ENCODE data around the gene KEL.
"Not testable (repeated sequence)": the region's sequence is repeated elsewhere in the genome, so short reads cannot be mapped to it uniquely, and the experiment has no call there.

Gene KEL

GRCh38 chr7:142984297-142984696, 22.1 kb upstream of the KEL start:
- Mint-ChIP-seq H3K27me3 (ENCODE audit: low read depth, poor library complexity) (peaks cover 27% of the 10 kb centered on the region), H3K36me3 (ENCODE audit: low read depth) (no peaks in the 10 kb centered on the region), H3K27ac (no peak overlapping the region), H3K4me3 (no peak overlapping the region), H3K9me3 (peaks cover 17% of the 10 kb centered on the region), H3K4me1 (no peaks in the 10 kb centered on the region)
- TF ChIP-seq CTCF (IDR thresholded peaks at IDR 0.05): no peak
- DNase-seq: no peak

- Mint-ChIP-seq H3K9me3 (peaks cover 22% of the 10 kb centered on the region), H3K4me1 (no peaks in the 10 kb centered on the region), H3K36me3 (ENCODE audit: low read depth) (no peaks in the 10 kb centered on the region), H3K27me3 (ENCODE audit: low read depth, poor library complexity) (peaks cover 23% of the 10 kb centered on the region), H3K27ac (no peak overlapping the region), H3K4me3 (no peak overlapping the region)
- DNase-seq: no peak
- TF ChIP-seq CTCF (IDR thresholded peaks at IDR 0.05): no peak
These were observed 21.7 kb upstream of the KEL start for GRCh38 chr7:142983825-142984224.

- not testable (repeated sequence) for H3K36me3 Mint-ChIP-seq (ENCODE audit: low read depth); H3K4me1 Mint-ChIP-seq; H3K4me3 Mint-ChIP-seq; DNase-seq; H3K27ac Mint-ChIP-seq
- Mint-ChIP-seq H3K9me3 (peaks cover 37% of the 10 kb centered on the region), H3K27me3 (ENCODE audit: low read depth, poor library complexity) (peaks cover 25% of the 10 kb centered on the region)
These were observed 16.2 kb upstream of the KEL start for GRCh38 chr7:142978402-142978801.

- Mint-ChIP-seq H3K36me3 (ENCODE audit: low read depth) (no peaks in the 10 kb centered on the region), H3K4me1 (peaks cover 12% of the 10 kb centered on the region), H3K4me3 (no peak overlapping the region), H3K9me3 (peaks cover 40% of the 10 kb centered on the region), H3K27me3 (ENCODE audit: low read depth, poor library complexity) (peaks cover 17% of the 10 kb centered on the region), H3K27ac (no peak overlapping the region)
- no peak for TF ChIP-seq CTCF (IDR thresholded peaks at IDR 0.05)
- no peak for DNase-seq
These were observed 12.5 kb upstream of the KEL start for GRCh38 chr7:142974626-142975025.

GRCh38 chr7:142969183-142969582, 7.0 kb upstream of the KEL start:
- peaks cover 13% of the 10 kb centered on the region for H3K4me1 Mint-ChIP-seq
- no peak for DNase-seq
- peaks cover 18% of the 10 kb centered on the region for H3K27me3 Mint-ChIP-seq (ENCODE audit: low read depth, poor library complexity)
- peaks cover 19% of the 10 kb centered on the region for H3K9me3 Mint-ChIP-seq
- no peak overlapping the region for H3K4me3 Mint-ChIP-seq
- TF ChIP-seq CTCF (IDR thresholded peaks at IDR 0.05): no peak
- no peak overlapping the region for H3K27ac Mint-ChIP-seq
- H3K36me3 Mint-ChIP-seq (ENCODE audit: low read depth): no peaks in the 10 kb centered on the region

GRCh38 chr7:142968229-142968628, 6.1 kb upstream of the KEL start:
- no peak for DNase-seq
- H3K4me3 Mint-ChIP-seq: no peak overlapping the region
- no peaks in the 10 kb centered on the region for H3K36me3 Mint-ChIP-seq (ENCODE audit: low read depth)
- no peak for TF ChIP-seq CTCF (IDR thresholded peaks at IDR 0.05)
- H3K27ac Mint-ChIP-seq: no peak overlapping the region
- peaks cover 14% of the 10 kb centered on the region for H3K4me1 Mint-ChIP-seq
- peaks cover 15% of the 10 kb centered on the region for H3K9me3 Mint-ChIP-seq
- H3K27me3 Mint-ChIP-seq (ENCODE audit: low read depth, poor library complexity): peaks cover 17% of the 10 kb centered on the region

Data from nephron progenitor cell (in vitro differentiated cells).